ENCODE data around the gene MACF1.
A peak's percentile ranks its signal among the peaks of the same experiment; 100 is the strongest.
"Not testable (repeated sequence)": the region's sequence is repeated elsewhere in the genome, so short reads cannot be mapped to it uniquely, and the experiment has no call there.

The MACF1 gene

DNA sequence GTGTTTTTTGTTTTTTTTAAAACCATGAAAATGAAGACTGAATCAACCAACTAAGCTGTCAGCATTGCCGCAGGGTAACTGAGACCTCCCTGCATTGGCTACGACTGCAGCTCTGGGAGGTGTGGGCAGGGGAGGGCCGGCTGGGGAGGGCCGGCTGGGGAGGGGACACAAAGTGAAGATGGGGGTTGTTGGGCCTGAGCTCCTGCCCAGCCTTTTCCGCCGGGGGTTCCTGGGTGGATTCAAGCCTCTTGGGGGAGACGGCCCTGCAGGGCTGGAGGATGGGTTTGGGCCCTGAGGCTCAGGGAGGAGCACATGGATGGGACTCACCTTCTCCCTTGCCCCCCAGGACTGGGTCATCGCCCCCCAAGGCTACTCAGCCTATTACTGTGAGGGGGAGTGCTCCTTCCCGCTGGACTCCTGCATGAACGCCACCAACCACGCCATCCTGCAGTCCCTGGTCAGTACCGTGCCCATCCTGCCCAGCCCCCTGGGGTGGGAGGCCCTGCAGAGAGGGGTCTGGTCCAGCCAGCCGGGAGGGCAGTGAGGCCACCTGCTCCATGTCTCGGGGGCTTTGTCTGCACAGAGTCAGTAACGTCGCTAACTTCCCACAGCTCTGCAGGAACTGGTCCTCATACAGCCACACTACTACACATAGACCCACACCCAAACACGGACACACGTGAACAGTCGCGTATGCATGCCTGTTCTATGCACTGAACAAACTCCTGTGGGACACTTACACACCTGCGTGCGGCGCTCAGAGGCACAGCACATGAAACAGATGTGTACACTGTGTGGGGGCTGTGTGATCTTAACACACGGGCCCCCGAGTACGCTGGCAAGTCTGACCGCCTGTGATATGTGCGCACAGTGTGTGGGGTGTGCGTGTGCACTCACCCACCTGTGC is 318.4 kb downstream of the MACF1 start:
- Mint-ChIP-seq H3K27me3 (no peaks in the 10 kb centered on the region), H3K9me3 (no peaks in the 10 kb centered on the region), H3K36me3 (ENCODE audit: low read depth) (peaks cover 4% of the 10 kb centered on the region), H3K27ac (no peak overlapping the region), H3K4me3 (no peak overlapping the region), H3K4me1 (peaks cover 13% of the 10 kb centered on the region)
- DNase-seq (no peak), ATAC-seq (no peak)

DNA sequence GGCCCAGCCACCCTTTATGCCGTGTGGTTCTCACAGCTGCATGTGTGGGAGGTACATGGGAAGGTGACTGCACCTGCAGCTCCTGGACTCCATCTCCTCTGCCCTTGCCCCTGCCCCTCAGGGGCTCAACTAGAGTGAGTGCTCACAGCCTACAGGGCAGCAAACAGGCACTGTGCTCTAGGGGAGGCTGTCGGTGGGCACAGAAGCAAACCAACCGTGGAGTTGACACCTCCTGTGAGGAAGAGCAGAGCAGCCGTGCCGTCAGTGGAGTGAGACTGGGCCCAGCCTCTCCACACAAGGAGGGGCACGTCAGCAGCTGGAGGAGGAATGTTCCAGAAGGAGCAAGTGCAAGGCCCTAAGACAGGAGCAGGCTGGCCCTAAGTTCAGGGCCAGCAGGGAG is 319.7 kb downstream of the MACF1 start:
- no peak for DNase-seq
- H3K4me3 Mint-ChIP-seq: no peak overlapping the region
- H3K9me3 Mint-ChIP-seq: no peaks in the 10 kb centered on the region
- H3K27me3 Mint-ChIP-seq: no peaks in the 10 kb centered on the region
- peaks cover 13% of the 10 kb centered on the region for H3K4me1 Mint-ChIP-seq
- H3K36me3 Mint-ChIP-seq (ENCODE audit: low read depth): peaks cover 9% of the 10 kb centered on the region
- no peak overlapping the region for H3K27ac Mint-ChIP-seq
- no peak for ATAC-seq

DNA sequence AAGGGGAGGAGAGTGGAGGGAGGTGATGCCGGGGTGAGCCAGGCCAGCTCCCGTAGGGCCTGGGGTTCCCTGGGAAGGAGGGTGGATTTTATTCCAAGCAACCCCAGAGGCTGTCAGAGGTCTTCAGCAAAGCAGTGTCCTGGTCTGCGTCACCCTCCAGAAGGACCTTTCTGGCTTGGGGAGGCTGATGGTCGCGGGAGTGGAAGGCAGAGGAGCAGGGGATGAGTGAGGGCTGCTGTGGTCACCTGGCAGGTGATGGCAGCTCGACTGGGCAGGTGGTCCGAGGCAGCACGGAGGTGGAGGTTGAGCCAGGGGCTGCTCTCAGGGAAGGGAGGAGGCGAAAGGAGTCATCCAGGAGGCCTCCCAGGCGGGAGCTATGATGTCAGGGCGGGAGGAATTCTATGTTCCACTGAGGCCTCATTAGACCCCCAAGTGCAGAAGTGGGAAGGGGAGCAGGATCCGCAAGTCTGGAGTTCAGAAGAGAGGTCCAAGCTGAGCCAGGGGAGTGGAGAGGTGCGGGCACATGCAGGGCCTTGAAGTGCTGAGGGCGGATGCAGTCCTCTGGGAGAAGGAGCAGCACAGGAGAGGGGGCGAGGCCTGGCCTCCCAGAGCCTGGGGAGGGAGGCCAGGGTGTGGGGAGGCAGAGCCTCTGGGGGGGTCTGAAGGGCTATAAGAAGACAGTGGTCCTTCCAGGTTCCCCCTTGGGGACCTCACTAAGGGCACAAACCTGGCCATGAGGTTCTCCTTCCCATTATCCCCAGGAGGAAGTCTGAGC is 320.3 kb downstream of the MACF1 start:
- Mint-ChIP-seq H3K27me3 (no peaks in the 10 kb centered on the region), H3K4me3 (no peak overlapping the region), H3K27ac (no peak overlapping the region), H3K4me1 (peaks cover 13% of the 10 kb centered on the region), H3K9me3 (no peaks in the 10 kb centered on the region), H3K36me3 (ENCODE audit: low read depth) (peaks cover 9% of the 10 kb centered on the region)
- no peak for ATAC-seq
- no peak for DNase-seq

DNA sequence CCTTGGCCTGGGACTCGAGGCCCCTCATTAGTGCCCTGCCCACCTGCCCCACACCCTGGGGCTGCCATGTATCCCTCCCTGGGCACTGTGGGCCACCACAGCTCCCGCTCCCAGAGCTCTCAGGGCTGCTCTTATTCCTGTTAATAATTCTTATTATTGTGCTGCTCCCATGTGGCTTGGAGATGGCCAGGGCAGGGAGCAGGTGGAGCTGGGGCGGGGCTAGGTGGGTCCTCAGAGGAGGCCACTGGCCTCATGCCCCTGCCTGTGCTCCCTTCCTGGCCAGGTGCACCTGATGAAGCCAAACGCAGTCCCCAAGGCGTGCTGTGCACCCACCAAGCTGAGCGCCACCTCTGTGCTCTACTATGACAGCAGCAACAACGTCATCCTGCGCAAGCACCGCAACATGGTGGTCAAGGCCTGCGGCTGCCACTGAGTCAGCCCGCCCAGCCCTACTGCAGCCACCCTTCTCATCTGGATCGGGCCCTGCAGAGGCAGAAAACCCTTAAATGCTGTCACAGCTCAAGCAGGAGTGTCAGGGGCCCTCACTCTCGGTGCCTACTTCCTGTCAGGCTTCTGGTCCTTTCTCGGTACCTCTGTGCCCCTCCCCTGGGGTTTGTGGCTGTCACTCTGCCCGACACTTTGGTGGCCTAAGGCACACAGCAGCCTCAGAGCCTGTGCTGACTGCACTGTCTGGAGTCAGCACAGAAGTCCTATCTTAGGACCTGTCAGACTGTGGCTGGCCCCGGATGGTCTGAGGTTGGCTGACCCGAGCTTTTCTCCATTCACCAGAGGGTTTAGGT is 321.1 kb downstream of the MACF1 start:
- Mint-ChIP-seq H3K27ac (no peak overlapping the region), H3K9me3 (no peaks in the 10 kb centered on the region)
- peak; percentile 40 for DNase-seq

DNA sequence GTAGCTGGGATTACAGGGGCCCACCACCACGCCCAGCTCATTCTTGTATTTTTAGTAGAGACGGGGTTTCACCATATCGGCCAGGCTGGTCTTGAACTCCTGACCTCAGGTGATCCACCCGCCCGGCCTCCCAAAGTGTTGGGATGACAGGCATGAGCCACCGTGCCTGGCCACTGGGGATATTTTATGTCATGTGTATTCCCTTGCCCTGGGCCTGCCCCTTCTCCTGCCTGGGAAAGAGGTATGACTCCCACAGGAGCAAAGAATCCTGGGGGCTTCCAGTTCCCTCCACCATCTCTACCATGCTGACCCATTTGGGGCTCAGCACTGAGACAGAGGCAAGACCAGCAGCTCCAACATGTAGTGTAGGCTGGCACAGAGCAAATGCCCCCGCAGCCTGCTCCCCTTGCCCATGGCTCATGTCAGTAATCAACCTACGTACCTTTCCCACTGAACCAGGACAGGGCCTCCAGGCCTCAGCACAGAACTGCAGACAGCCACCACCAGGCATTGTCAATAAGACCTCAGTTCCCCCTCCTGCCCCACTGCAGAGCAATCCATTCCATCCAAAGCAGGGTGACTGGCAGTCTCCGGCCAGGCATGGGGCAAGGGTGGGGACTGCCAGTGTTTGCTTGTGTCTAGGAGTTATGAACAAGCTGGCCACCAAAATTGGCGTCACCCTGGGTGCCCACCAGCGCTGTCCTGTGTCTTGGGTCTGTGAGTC is 322.1 kb downstream of the MACF1 start:
- no peaks in the 10 kb centered on the region for H3K9me3 Mint-ChIP-seq
- H3K27me3 Mint-ChIP-seq: no peaks in the 10 kb centered on the region
- peaks cover 13% of the 10 kb centered on the region for H3K4me1 Mint-ChIP-seq
- DNase-seq: no peak
- no peak overlapping the region for H3K4me3 Mint-ChIP-seq
- peaks cover 13% of the 10 kb centered on the region for H3K36me3 Mint-ChIP-seq (ENCODE audit: low read depth)
- ATAC-seq: no peak
- H3K27ac Mint-ChIP-seq: no peak overlapping the region

More for the DNA sequence above, 321.1 kb downstream of the MACF1 start:
- no peak overlapping the region for H3K4me3 Mint-ChIP-seq
- peak; percentile 60 for ATAC-seq
- peaks cover 13% of the 10 kb centered on the region for H3K4me1 Mint-ChIP-seq
- no peaks in the 10 kb centered on the region for H3K27me3 Mint-ChIP-seq
- H3K36me3 Mint-ChIP-seq (ENCODE audit: low read depth): peaks cover 9% of the 10 kb centered on the region

DNA sequence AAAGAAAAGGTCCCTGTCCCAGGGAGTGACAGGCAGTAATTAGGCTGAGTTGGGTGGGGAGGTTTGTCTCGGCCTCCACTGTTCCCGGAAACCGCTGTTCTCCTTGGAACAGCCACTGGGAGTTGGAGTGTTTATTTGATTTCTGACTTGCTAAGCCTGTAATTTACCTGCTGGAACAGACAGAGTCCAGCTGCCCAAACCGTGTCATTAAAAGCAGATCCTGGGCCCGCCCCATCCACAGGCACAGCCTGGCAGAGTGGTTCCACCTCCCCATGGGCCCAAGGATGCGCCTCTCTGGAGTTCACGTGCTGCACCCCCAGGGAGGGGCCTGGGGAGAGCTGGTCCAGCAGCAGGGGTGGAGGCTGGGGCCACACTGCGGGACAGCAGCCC is 322.7 kb downstream of the MACF1 start:
- H3K36me3 Mint-ChIP-seq (ENCODE audit: low read depth): peaks cover 16% of the 10 kb centered on the region
- not testable (repeated sequence) for H3K4me3 Mint-ChIP-seq, H3K27me3 Mint-ChIP-seq

DNA sequence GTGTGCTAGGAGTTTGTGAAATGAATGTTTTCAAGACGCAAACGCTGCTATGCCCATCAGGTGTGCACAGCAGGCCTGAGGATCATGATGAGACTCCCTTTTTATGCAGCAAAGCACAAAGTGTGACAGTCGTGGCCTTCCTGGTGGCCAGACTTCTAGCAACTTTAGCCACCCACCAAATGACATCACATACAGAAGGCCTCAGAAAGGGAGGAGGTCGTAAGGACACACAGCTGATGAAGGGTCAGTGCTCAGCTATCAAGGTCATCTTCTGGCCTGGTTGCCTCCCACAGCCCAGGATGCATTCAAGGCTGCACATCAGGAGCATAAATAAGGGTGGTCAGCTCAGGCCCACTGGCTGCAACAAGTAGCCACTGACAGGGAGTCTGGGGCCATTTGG is 323.6 kb downstream of the MACF1 start:
- Mint-ChIP-seq H3K36me3 (ENCODE audit: low read depth) (peaks cover 17% of the 10 kb centered on the region), H3K27me3 (no peaks in the 10 kb centered on the region), H3K27ac (no peak overlapping the region), H3K4me3 (no peak overlapping the region), H3K4me1 (peaks cover 13% of the 10 kb centered on the region), H3K9me3 (no peaks in the 10 kb centered on the region)
- no peak for DNase-seq
- no peak for ATAC-seq

More for the DNA sequence above, 322.7 kb downstream of the MACF1 start:
- not testable (repeated sequence) for H3K9me3 Mint-ChIP-seq, DNase-seq, ATAC-seq, H3K27ac Mint-ChIP-seq
- peaks cover 13% of the 10 kb centered on the region for H3K4me1 Mint-ChIP-seq

DNA sequence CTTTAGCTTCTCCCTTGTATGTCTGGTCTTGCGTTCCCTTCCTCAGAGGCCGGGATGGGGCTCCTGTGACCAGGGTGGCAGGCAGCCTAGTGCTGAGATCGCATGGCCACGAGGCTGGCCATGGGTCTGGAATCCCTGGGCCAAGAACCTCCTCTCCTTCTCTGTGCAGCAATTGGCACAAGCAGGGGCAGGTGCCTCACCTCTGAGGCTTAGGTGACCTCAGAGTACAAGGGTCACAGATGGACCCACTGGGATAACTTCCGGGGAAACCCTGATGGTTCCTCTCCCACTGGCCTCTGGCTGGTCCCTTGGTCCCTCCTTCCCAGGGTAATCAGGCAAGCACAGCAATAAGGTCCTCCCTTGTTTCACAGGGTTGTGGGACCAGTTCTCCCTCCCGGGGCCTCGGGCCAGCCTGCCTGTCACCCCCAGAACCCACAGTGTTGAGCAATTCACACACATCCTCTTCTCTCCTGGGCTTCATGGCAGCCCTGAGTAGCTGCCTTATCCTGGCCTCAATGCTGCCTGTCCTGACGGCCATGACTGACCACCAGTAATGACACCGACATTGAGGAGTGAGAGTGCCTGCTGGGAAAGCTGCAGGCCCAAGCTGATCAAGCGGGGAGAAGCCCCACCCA is 325.5 kb downstream of the MACF1 start:
- ATAC-seq (no peak), DNase-seq (no peak)
- H3K4me3 Mint-ChIP-seq: no peak overlapping the region
- peaks cover 21% of the 10 kb centered on the region for H3K36me3 Mint-ChIP-seq (ENCODE audit: low read depth)
- H3K4me1 Mint-ChIP-seq: peaks cover 7% of the 10 kb centered on the region
- no peaks in the 10 kb centered on the region for H3K9me3 Mint-ChIP-seq
- no peaks in the 10 kb centered on the region for H3K27me3 Mint-ChIP-seq
- H3K27ac Mint-ChIP-seq: no peak overlapping the region

DNA sequence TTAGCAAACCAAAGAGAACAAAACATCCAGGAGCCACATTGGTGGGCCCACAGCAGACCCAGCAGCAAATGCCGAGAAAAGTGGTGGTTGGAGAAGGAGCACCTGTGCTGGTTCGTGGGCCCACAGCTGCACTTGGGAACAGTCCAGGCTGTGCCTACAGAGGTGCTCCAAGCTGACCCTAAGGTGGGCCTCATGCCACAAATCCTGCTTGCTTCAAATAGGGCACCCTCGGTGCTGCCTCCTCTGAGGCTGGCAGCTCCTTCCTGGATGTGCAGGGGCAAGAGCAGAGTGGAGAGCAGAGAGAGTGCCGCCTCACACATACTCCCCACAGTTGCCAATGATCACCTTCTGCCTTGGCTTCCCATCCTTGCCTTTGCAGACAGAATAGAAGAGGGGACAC is 327.0 kb downstream of the MACF1 start:
- Mint-ChIP-seq H3K27ac (no peak overlapping the region), H3K4me1 (no peaks in the 10 kb centered on the region), H3K36me3 (ENCODE audit: low read depth) (peaks cover 29% of the 10 kb centered on the region), H3K4me3 (no peak overlapping the region), H3K9me3 (no peaks in the 10 kb centered on the region), H3K27me3 (no peaks in the 10 kb centered on the region)
- DNase-seq: no peak
- ATAC-seq: no peak

DNA sequence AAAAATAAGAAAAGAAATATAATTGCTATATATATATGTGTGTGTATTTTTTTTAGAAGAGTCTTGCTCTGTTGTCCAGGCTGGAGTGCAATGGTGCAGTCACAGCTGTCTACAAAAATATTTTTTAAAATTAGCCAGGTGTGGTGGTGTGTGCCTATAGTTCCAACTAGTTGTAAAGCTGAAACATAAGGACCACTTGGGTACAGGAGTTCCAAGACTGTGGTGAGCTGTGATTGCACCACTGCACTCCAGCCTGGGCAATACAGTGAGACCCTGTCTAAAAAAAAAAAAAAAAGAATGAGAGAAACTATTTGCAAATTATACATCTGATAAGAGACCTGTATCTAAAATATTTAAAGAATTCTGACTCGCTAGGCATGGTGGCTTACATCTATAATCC is 328.9 kb downstream of the MACF1 start:
- H3K4me1 Mint-ChIP-seq: no peaks in the 10 kb centered on the region
- no peak overlapping the region for H3K4me3 Mint-ChIP-seq
- no peaks in the 10 kb centered on the region for H3K9me3 Mint-ChIP-seq
- no peak for DNase-seq
- H3K36me3 Mint-ChIP-seq (ENCODE audit: low read depth): peaks cover 21% of the 10 kb centered on the region
- H3K27ac Mint-ChIP-seq: no peak overlapping the region
- no peak for ATAC-seq
- no peaks in the 10 kb centered on the region for H3K27me3 Mint-ChIP-seq

All from activated naive CD8-positive, alpha-beta T cell treated with anti-CD3 and anti-CD28 coated beads, Interleukin-2, amount 50 U/mL, for 24 hours (primary cell).